Measurements from ENCODE around the gene ATP5MC2.
"Not testable (repeated sequence)": the region's sequence is repeated elsewhere in the genome, so short reads cannot be mapped to it uniquely, and the experiment has no call there.

Gene ATP5MC2

DNA sequence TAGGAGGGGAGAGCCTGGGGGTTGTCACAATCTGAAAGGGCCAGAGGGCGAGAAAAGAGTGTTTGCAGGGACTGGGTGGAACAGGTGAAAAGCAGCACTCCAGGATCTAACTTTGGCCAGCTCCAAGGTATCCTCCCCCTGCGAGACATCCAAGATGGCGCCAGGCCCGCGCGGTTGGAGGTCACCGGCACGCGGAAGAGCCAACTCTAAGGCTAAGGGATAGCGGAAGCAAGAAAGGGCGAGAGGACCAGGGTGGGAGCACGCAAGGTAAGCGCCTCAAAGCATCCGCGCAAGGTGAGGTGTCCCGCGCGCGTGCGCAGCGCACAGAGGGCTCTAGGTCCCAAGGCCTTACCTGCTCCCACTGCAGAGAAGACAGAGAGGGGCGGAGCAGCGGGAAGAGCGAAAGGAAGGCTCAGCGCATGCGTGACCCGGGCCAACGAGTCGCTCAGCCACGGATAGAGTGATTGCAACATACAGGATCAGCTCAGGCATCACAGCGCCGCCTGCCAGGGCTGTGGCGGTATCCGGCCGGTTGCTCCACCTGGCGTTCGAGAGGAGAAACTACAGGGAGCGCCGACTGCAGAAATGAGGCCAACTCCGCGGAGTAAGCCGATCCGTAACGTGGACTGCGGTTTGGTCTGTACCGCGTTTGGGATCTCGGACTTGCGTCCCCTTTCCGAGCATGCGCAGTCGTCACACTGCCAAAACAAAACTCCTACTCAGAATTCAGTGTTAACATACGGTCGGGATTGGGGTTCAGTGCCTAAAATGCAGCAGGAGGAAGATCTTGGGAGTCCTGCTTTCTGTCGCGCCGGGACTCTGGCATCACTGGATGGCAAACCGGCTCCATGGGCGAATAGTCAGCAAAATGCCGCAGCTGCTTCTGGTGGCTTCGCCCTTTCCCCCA lies at the start of gene ATP5MC2:
Gene ATP5MC2, minus strand, starts transcription at position 383 of the 907 bp plus-strand sequence. CDS start 3,469 bp downstream, outside the sequence.
- no peak for TF ChIP-seq GATA1 (IDR thresholded peaks at IDR 0.05; ENCODE audit: low read depth, low read length)
- TF ChIP-seq POLR2A (IDR thresholded peaks at IDR 0.05; ENCODE audit: low read length), result peak; percentile 95
- peak; percentile 99 for DNase-seq

DNA sequence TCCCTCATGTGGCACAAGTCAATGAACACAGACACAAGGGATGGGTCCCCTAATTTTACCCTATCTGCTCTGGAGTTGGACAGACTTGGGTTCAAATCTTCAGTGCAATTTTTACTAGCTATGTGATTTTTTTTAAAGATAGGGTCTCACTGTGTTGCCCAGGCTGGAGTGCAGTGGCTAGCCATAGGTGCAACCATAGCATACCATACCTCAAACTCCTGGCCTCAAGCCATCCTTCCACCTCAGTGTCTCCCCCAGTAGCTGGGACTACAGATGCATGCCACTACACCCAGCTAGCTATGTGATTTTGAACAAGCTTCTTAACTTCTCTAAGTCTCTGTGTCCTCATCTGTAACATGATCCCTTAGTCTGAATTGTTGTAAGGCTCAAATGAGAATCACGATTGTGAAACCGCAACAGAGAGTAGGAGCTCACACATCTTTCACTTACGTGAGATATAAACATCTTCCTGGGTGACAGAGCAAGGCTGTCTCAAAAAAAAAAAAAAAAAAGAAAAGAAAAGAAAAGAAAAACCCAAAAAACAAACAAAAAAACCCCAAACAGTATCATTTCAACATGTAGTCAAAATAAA lies 46.7 kb upstream of the ATP5MC2 start:
- no peak for TF ChIP-seq POLR2A (IDR thresholded peaks at IDR 0.05; ENCODE audit: low read length)
- no peak for TF ChIP-seq GATA1 (IDR thresholded peaks at IDR 0.05; ENCODE audit: low read depth, low read length)
- DNase-seq, result no peak

DNA sequence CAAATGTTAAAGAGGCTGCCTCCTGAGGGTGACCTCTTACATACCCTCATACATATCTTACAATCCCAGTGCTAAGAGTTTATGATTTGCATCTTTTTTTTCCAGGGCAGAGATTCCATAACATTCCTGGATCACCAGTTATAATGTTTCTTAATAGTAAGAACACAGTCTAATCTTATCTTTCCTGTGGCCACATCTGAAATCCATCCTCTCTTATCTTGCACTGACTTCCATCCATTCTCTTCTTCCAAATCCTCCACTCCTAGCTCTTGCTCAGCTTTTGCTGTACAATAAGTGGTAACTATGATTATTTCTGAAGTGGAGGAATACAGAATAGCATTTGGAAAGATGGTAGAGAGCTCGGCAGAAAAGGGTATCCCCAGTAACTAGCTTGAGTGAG lies 45.1 kb upstream of the ATP5MC2 start:
- TF ChIP-seq POLR2A (IDR thresholded peaks at IDR 0.05; ENCODE audit: low read length) (no peak), GATA1 (IDR thresholded peaks at IDR 0.05; ENCODE audit: low read depth, low read length) (no peak)
- no peak for DNase-seq

DNA sequence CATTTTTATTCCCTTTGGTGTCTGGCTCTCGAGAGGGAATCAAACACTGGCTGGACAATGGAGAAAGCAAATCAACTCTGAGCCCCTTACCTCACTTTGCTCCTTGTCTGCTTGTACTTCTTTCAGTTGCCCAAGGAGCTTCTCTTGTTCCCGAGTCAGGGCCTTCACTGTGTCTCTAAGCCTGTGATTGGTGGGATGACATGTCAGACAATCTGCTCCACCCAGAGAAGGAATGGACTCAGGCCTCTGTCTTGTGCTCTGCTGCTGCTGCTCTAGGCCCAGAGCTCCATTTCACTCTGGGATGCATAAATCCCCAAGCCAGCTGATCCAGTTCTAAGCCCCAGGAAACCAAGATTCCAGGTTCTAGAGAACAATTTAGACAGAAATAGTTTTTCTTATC lies 43.8 kb upstream of the ATP5MC2 start:
- peak; percentile 9 to 18 for DNase-seq
- TF ChIP-seq GATA1 (IDR thresholded peaks at IDR 0.05; ENCODE audit: low read depth, low read length) (no peak), POLR2A (IDR thresholded peaks at IDR 0.05; ENCODE audit: low read length) (no peak)

DNA sequence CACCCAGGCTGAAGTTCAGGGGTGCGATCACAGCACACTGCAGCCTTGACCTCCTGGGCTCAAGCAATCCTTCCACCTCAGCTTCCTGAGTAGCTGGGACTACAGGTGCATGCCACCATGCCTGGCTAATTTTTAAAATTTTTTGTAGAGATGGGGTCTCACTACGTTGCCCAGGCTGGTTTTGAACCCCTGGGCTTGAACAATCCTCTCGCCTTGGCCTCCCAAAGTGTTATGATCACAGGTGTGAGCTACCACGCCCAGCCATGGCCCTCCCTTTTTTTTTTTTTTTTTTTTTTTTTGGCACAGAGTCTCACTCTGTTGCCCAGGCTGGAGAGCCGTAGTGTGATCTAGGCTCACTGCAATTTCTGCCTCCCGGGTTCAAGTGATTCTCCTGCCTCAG lies 42.7 kb upstream of the ATP5MC2 start:
- not testable (repeated sequence) for DNase-seq

DNA sequence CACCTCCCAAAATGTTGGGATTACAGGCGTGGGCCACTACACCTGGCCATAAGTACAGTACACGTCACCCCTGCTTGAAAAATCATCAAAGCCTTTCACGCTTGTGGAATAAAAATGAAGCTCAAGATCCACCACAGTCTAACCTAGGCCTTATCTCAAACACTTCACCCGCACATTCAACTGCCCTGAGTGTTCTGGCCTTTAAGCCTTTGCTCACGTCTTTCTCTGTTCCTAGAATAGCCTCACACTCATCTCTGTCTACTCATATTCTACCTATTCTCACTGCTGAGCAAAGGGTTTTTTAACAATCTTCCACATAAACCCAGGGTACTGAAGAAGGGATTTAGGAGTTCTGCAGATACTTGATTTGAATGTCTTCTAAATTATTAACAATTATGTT lies 41.4 kb upstream of the ATP5MC2 start:
- TF ChIP-seq POLR2A (IDR thresholded peaks at IDR 0.05; ENCODE audit: low read length) (no peak), GATA1 (IDR thresholded peaks at IDR 0.05; ENCODE audit: low read depth, low read length) (no peak)
- DNase-seq, result no peak

DNA sequence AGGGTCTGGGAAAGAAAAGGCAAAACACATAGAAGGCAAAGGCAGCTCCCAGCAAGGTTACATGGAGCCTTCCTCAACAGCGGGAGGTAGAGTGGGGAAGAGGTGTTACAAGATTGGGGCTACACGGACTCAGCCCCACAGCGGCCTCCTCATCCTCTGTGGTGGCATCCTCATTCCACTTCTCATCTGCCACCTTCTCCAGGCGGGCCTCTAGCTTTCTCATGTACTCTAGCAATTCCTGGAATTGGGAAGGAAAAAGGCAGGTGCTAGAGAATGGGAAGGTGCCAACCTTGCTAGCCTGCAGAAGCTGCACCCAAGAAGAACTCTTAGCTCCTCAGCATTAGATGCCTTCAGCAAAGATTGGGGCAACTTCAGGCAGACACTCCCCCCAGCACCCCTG lies 38.1 kb upstream of the ATP5MC2 start:
- DNase-seq, result no peak
- no peak for TF ChIP-seq POLR2A (IDR thresholded peaks at IDR 0.05; ENCODE audit: low read length)

DNA sequence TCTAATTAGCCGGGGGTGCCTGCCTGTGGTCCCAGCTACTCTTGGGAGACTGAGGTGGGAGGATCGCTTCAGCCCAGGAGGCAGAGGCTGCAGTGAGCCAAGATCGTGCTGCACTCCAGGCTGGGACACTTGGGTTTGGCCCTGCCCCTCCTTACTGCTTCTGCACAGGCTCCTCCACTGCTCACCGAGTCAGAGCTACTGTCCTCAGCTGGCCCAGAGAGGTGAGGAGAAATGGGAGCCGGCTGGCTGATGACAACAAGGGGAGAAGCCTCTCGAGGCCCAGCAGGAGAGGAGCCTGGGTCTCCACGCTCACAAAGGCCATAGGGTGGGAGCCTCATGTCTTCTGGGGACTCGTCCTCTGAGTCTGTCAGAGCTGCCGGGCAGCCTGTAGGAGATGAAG lies 37.6 kb upstream of the ATP5MC2 start:
- TF ChIP-seq GATA1 (IDR thresholded peaks at IDR 0.05; ENCODE audit: low read depth, low read length) (no peak), POLR2A (IDR thresholded peaks at IDR 0.05; ENCODE audit: low read length) (no peak)
- DNase-seq, result no peak

DNA sequence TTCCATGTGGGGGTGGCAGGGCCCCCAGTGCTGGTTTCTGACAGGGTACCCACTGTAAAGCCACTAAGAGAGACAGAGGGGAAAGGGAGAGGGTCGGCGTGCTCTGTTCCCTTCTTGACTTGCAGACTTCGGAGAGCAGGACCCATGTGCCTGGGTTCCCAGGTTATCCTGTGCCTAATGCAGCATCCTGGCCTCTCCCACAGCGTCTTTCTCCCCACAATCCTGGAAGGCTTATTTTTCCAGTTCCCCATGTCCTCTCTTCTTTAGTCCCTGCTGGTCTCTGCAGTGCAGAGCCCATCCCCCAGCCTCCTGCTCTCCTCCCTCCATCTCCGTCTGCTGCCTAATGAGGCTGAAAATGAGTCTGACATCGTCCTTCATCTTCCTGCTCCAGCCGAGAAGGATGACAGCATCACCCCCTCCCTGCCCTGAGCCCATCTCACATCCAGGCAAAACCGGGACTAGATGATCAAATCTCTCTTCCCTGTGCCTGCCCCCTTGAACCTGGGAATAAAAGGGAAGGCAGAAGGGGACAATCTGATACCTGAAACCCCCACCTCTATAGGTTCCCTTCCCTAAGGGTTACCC lies 36.3 kb upstream of the ATP5MC2 start:
- TF ChIP-seq POLR2A (IDR thresholded peaks at IDR 0.05; ENCODE audit: low read length), result no peak
- TF ChIP-seq GATA1 (IDR thresholded peaks at IDR 0.05; ENCODE audit: low read depth, low read length), result no peak
- DNase-seq, result no peak

DNA sequence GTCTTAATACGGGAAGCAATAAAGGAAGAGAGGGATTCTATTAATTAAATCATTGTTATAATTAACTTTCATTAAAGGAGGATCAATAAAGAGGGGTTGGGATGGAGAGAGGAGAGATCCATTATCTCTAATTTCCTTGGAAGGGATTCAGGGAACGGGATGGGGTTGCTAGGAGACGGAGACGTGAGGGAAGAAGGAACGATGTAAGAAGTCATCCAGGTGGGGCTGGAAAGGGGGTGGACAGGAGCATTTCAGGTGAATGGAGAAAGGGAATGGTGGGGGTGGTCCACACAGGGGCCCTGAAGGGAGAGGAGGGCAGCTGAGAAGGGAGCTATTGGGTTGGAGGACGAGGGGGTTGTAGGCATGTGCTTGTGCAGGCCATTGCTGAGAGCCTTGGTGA lies 34.2 kb upstream of the ATP5MC2 start:
- DNase-seq, result no peak

DNA sequence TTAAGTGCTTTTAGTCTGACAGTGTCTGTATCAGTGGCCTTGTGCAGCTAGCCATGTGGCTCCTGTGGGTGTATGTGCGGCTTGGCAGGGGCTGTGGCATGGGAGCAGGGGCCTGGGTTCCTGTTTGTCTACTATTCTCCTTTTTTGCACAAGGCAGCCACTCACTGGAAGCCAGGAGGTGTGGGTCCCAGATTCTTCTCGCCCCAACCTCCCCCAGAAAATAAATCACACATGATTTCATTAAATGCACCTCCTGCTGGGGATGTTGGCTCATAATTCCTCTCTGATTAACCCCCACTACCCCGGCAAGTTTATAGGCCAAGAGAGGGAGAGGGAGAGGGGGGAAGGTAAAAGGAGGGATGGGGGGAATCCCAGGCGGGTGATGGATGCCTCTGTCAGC lies 33.8 kb upstream of the ATP5MC2 start:
- DNase-seq, result no peak
- no peak for TF ChIP-seq POLR2A (IDR thresholded peaks at IDR 0.05; ENCODE audit: low read length)
- no peak for TF ChIP-seq GATA1 (IDR thresholded peaks at IDR 0.05; ENCODE audit: low read depth, low read length)

More for the DNA sequence above, 34.2 kb upstream of the ATP5MC2 start:
- TF ChIP-seq GATA1 (IDR thresholded peaks at IDR 0.05; ENCODE audit: low read depth, low read length) (no peak), POLR2A (IDR thresholded peaks at IDR 0.05; ENCODE audit: low read length) (no peak)

DNA sequence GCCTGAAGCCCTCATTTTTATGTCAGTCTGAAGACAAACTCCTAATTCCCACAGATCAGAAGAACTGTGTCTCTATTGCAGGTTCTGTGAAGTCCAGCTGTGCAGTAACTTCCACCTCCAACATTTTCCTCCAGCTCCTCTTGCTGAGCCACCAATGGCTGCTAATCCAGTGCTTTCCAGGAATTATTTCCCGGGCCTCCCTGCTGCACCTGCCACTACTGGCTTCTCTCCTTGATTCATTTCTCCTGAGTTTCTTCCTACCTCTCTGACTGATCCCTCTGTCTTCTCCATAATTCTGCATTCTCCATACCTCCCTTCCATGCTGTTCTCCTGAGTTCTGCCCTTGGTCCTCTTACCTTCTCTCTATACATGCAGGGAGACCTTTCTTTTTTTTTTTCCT lies 30.2 kb upstream of the ATP5MC2 start:
- TF ChIP-seq POLR2A (IDR thresholded peaks at IDR 0.05; ENCODE audit: low read length) (no peak), GATA1 (IDR thresholded peaks at IDR 0.05; ENCODE audit: low read depth, low read length) (no peak)
- DNase-seq, result no peak

DNA sequence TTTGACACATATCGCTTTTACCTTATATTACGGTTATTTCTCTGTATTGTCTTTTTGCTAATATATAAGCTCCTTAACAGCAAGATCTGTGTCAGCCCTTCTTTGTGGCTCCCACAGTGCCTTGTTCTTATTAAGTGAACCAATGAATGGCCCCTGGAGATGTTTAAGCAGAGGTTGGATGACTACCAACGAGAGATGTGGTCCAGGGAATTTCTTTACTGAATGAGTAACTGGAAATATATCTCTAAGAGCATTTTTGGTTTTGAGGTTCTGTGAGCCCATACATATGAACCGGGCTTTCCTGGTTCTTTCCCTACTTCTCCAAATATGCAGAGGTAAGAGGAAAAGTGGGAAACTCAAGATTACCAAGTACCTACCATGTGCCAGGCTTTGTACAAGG lies 27.9 kb upstream of the ATP5MC2 start:
- DNase-seq, result no peak
- TF ChIP-seq GATA1 (IDR thresholded peaks at IDR 0.05; ENCODE audit: low read depth, low read length), result no peak
- no peak for TF ChIP-seq POLR2A (IDR thresholded peaks at IDR 0.05; ENCODE audit: low read length)

DNA sequence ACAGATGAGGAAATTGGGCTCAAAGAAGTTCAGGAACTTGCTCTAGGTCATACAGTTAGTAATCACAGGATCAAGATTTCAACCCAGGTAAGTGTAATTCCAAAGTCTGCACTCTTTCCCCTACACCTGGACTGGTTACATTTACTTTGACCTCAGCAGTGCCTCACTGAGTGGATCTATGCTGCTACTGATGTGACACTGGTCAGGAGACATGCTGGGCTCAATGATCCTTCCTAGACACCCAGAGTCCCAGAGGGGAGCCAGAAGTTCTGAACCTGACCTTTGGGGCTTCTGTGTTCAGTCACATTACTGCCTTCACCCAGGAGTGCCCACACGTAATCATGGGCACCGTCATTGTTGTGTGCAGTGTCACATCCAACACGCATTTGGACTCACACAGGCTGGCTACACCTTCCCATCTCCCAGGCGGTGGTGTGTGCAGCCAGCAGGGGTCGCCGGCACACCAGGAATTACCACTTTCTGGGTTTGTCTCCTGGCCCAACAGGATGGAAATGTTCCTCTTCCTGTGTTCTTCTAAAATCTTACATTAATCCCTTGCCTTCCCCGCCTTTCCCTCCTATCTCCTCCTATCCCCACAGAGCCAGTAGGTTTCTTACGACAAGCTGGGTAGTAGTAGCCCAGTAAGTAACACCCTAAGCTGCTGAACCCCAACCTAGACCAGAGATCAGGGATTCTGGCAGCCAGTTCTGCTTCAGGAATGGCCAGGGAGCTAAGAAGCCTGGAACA lies 25.8 kb upstream of the ATP5MC2 start:
- DNase-seq, result peak; percentile 60 to 80
- no peak for TF ChIP-seq POLR2A (IDR thresholded peaks at IDR 0.05; ENCODE audit: low read length)
- TF ChIP-seq GATA1 (IDR thresholded peaks at IDR 0.05; ENCODE audit: low read depth, low read length), result no peak

Data from erythroblast (primary cell).